Anterior cingulate cortex (tissue), 58 donors: ENCODE results near the gene IFT88.

Experiments used
- DNase-seq, 58 donors: peaks; one replicate each; lab custom pipeline; 2025; lab: John Stamatoyannopoulos, UW

IFT88 gene

GRCh38 chr13:20684041-20684440, 117.1 kb downstream of the IFT88 start:
- DNase-seq: no peak

GRCh38 chr13:20684546-20684945, 117.6 kb downstream of the IFT88 start:
- DNase-seq: no peak

GRCh38 chr13:20685092-20685491, 118.1 kb downstream of the IFT88 start:
- no peak for DNase-seq

- no peak for DNase-seq
Measured at GRCh38 chr13:20686167-20686566, 119.2 kb downstream of the IFT88 start.

- no peak for DNase-seq
Measured at GRCh38 chr13:20686863-20687579, 120.1 kb downstream of the IFT88 start.

GRCh38 chr13:20689291-20689690, 122.3 kb downstream of the IFT88 start:
- no peak for DNase-seq

- DNase-seq: no peak
Measured at GRCh38 chr13:20691616-20692015, 124.7 kb downstream of the IFT88 start.

GRCh38 chr13:20696073-20696472, 129.1 kb downstream of the IFT88 start:
- DNase-seq: no peak

- DNase-seq: no peak
Measured at GRCh38 chr13:20699715-20700114, 132.8 kb downstream of the IFT88 start.

GRCh38 chr13:20700288-20700687, 133.3 kb downstream of the IFT88 start:
- no peak for DNase-seq

GRCh38 chr13:20701461-20701860, 134.5 kb downstream of the IFT88 start:
- no peak for DNase-seq

GRCh38 chr13:20702530-20702914, 135.6 kb downstream of the IFT88 start:
- DNase-seq: peak in 1 of 58 donors; percentile 29

- DNase-seq: peak in 23 of 58 donors; percentile 18 to 67 (median 47)
Measured at GRCh38 chr13:20702915-20703779, 136.2 kb downstream of the IFT88 start, which contains the start of gene IL17D. Gene IL17D, plus strand, starts transcription at chr13:20703699. Its CDS starts 303 bp downstream, at chr13:20704002.

- DNase-seq: peak in 51 of 58 donors; percentile 1 to 83 (median 60)
Measured at GRCh38 chr13:20703780-20704458, 137.0 kb downstream of the IFT88 start.

- DNase-seq: peak in 1 of 58 donors; percentile 45
Measured at GRCh38 chr13:20704459-20705069, 137.6 kb downstream of the IFT88 start.

- DNase-seq: no peak
Measured at GRCh38 chr13:20706661-20707060, 139.7 kb downstream of the IFT88 start.

GRCh38 chr13:20708216-20708615, 141.3 kb downstream of the IFT88 start:
- no peak for DNase-seq

- no peak for DNase-seq
Measured at GRCh38 chr13:20709369-20709768, 142.4 kb downstream of the IFT88 start.

- DNase-seq: no peak
Measured at GRCh38 chr13:20709782-20710181, 142.8 kb downstream of the IFT88 start.

- no peak for DNase-seq
Measured at GRCh38 chr13:20711301-20712044, 144.5 kb downstream of the IFT88 start.
